ENCODE results near the gene NOS2. TPM values are rescaled to one million over a fixed set of nuclear protein-coding genes. Genes with fewer than 3 reads are reported as not detected.
"Not testable (repeated sequence)": the region's sequence is repeated elsewhere in the genome, so short reads cannot be mapped to it uniquely, and the experiment has no call there.

Gene NOS2
- total RNA-seq, 2 experiments from 2014 or later = not detected

DNA sequence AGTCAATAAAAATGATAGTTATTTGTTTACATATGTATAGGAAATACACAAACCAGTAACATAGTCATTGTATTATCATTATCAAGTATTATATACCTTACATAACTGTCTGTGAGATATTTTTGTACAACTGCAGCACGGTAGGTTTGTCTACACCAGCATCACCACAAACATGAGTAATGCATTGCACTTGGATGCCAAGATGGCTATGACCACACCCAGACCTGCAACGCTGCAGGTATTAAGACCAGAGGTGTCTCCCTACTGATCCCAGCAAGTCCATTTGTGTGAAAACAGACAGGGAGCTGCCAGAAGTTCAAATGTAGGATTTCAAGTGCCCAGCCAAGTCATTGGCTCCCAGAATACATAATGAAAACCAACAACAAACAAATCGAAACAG lies 34.2 kb upstream of the NOS2 start:
- Mint-ChIP-seq H3K9me3 (peaks cover 3% of the 10 kb centered on the region), H3K4me3 (no peak overlapping the region), H3K27me3 (no peaks in the 10 kb centered on the region), H3K27ac (no peak overlapping the region), H3K4me1 (no peaks in the 10 kb centered on the region), H3K36me3 (ENCODE audit: low read depth) (peaks cover 3% of the 10 kb centered on the region)
- POLR2A ChIA-PET = no interaction called here
- CTCF ChIA-PET = interaction anchor here (2.3 kb wide), 1 partner anchor 29 kb away, joined by 8 read pairs; no protein-coding TSS in a partner anchor
- no peak for DNase-seq

- CTCF ChIA-PET = interaction anchor here (0.6 to 1.7 kb wide), 5 partner anchors 14 to 647 kb away, joined by 3 to 4 read pairs (median 3); no protein-coding TSS in a partner anchor
- H3K4me3 Mint-ChIP-seq = no peak overlapping the region
- H3K36me3 Mint-ChIP-seq (ENCODE audit: low read depth) = peaks cover 3% of the 10 kb centered on the region
Observed at GRCh38 chr17:27832831-27833230, 32.5 kb upstream of the NOS2 start.

GRCh38 chr17:27829888-27830287 lies 29.6 kb upstream of the NOS2 start:
- DNase-seq; POLR2A ChIA-PET; H3K4me1 Mint-ChIP-seq; CTCF ChIA-PET; H3K27ac Mint-ChIP-seq; H3K9me3 Mint-ChIP-seq; H3K4me3 Mint-ChIP-seq; H3K36me3 Mint-ChIP-seq (ENCODE audit: low read depth): not testable (repeated sequence)
- peaks cover 16% of the 10 kb centered on the region for H3K27me3 Mint-ChIP-seq

More at GRCh38 chr17:27832831-27833230, 32.5 kb upstream of the NOS2 start:
- Mint-ChIP-seq H3K9me3 (peaks cover 3% of the 10 kb centered on the region), H3K4me1 (no peaks in the 10 kb centered on the region), H3K27me3 (peaks cover 7% of the 10 kb centered on the region), H3K27ac (no peak overlapping the region)
- POLR2A ChIA-PET = no interaction called here
- DNase-seq = no peak

DNA sequence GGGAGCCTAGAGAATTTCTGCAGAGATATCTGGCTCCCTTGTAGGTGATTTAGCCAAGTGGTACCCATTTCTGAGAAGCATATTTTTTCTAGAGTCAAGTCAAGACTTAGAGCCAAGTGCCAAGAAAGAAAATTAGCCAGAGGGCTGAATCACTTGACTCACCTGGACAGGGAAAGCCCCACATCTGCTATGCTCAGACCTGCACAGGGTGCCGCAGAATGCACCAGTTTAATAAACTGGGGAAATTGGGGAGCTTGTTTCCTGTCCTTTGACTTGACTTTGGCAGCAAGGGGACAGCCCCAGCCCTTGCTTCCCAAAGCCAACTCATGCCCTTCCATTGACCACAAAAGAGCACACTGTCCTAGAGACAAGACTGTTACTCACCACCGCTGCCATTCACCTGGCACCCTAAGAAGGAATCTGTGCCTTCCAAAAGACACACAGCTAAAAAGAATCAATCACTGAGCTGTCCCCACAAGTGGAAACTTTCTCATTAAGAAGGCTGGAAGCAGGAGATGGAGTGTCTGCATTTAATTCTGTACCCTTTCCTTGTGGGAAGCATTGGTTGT lies 28.9 kb upstream of the NOS2 start:
- H3K4me3 Mint-ChIP-seq; H3K27ac Mint-ChIP-seq; H3K36me3 Mint-ChIP-seq (ENCODE audit: low read depth); H3K4me1 Mint-ChIP-seq; CTCF ChIA-PET; H3K9me3 Mint-ChIP-seq; POLR2A ChIA-PET; DNase-seq: not testable (repeated sequence)
- peaks cover 16% of the 10 kb centered on the region for H3K27me3 Mint-ChIP-seq

GRCh38 chr17:27825459-27825858 lies 25.1 kb upstream of the NOS2 start:
- peaks cover 18% of the 10 kb centered on the region for H3K9me3 Mint-ChIP-seq
- CTCF ChIA-PET = no interaction called here
- POLR2A ChIA-PET = no interaction called here
- H3K4me1 Mint-ChIP-seq = no peaks in the 10 kb centered on the region
- no peak overlapping the region for H3K4me3 Mint-ChIP-seq
- DNase-seq = no peak
- peaks cover 19% of the 10 kb centered on the region for H3K27me3 Mint-ChIP-seq
- no peak overlapping the region for H3K27ac Mint-ChIP-seq
- peaks cover 8% of the 10 kb centered on the region for H3K36me3 Mint-ChIP-seq (ENCODE audit: low read depth)

- Mint-ChIP-seq H3K27me3 (peaks cover 19% of the 10 kb centered on the region), H3K36me3 (ENCODE audit: low read depth) (peaks cover 8% of the 10 kb centered on the region), H3K4me3 (no peak overlapping the region), H3K27ac (no peak overlapping the region), H3K4me1 (no peaks in the 10 kb centered on the region), H3K9me3 (peaks cover 18% of the 10 kb centered on the region)
- POLR2A ChIA-PET = no interaction called here
- no peak for DNase-seq
- CTCF ChIA-PET = interaction anchor here (1.7 kb wide), 1 partner anchor 19 kb away, joined by 5 read pairs; no protein-coding TSS in a partner anchor
Observed at GRCh38 chr17:27824745-27825144, 24.4 kb upstream of the NOS2 start.

DNA sequence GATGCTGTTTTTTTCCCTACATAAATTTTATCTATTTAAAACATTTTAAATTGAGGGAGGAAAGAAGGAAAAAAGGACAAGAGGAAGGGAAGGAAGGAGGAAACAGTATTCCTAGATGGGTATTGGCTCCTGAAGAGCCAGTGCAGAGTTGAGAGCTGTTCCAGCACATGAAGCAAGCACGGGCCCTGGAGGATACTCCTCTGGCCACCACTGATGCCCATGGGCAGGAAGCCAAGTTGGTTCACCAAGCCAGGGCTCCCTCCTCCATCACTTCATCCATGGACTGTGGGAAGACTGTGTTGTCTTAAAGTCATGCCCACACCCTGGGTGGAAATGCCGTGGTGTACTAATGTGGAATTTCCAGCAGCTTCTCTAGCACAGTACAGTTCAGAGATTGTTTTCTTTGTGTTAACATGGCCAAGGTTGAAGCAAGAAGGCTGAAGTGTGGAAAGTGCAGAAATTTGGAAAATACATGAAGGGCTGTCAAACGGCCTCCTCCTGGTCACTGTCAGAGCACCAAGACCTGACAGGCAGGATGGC lies 23.9 kb upstream of the NOS2 start:
- H3K9me3 Mint-ChIP-seq = peaks cover 18% of the 10 kb centered on the region
- ChIA-PET POLR2A (no interaction called here), CTCF (interaction anchor here (1.7 kb wide), 1 partner anchor 19 kb away, joined by 5 read pairs; no protein-coding TSS in a partner anchor)
- peaks cover 19% of the 10 kb centered on the region for H3K27me3 Mint-ChIP-seq
- H3K36me3 Mint-ChIP-seq (ENCODE audit: low read depth) = peaks cover 8% of the 10 kb centered on the region
- no peak for DNase-seq
- no peaks in the 10 kb centered on the region for H3K4me1 Mint-ChIP-seq
- H3K27ac Mint-ChIP-seq = no peak overlapping the region
- no peak overlapping the region for H3K4me3 Mint-ChIP-seq

GRCh38 chr17:27822108-27822507 lies 21.8 kb upstream of the NOS2 start:
- POLR2A ChIA-PET; H3K27me3 Mint-ChIP-seq; DNase-seq; H3K4me3 Mint-ChIP-seq; H3K4me1 Mint-ChIP-seq; CTCF ChIA-PET; H3K36me3 Mint-ChIP-seq (ENCODE audit: low read depth); H3K27ac Mint-ChIP-seq: not testable (repeated sequence)
- H3K9me3 Mint-ChIP-seq = peaks cover 18% of the 10 kb centered on the region

DNA sequence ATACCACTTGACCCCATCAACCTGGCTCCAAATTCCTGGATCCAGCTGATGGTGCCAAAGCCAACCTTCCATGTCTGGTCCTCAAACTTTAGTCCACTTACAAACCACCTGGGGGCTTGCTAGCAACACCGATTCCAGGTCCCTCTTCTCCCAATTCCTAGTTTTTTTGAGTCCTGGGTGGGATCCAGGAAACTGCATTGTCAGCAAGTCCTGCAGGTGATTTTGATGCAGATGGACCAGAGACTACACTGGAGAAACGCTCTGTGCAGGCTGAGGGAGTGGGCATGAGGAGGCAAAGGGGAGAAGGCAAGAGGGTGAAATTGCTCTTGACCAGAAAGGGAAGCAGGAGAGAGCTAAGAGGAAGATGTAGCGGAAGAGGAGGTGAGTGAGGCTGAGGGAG lies 21.0 kb upstream of the NOS2 start:
- CTCF ChIA-PET = interaction anchor here (1.1 kb wide), 1 partner anchor 12 kb away, joined by 3 read pairs; no protein-coding TSS in a partner anchor
- H3K27me3 Mint-ChIP-seq = peaks cover 7% of the 10 kb centered on the region

GRCh38 chr17:27819145-27819544 lies 18.8 kb upstream of the NOS2 start:
- Mint-ChIP-seq H3K9me3 (peaks cover 16% of the 10 kb centered on the region), H3K4me1 (no peaks in the 10 kb centered on the region), H3K27me3 (peaks cover 3% of the 10 kb centered on the region), H3K27ac (no peak overlapping the region), H3K4me3 (no peak overlapping the region), H3K36me3 (ENCODE audit: low read depth) (peaks cover 8% of the 10 kb centered on the region)
- CTCF ChIA-PET = interaction anchor here (1.0 to 1.3 kb wide), 3 partner anchors 10 to 63 kb away, joined by 3 to 4 read pairs (median 4); no protein-coding TSS in a partner anchor
- DNase-seq = no peak
- POLR2A ChIA-PET = no interaction called here

More for the DNA sequence above, 21.0 kb upstream of the NOS2 start:
- POLR2A ChIA-PET = no interaction called here
- H3K36me3 Mint-ChIP-seq (ENCODE audit: low read depth) = peaks cover 8% of the 10 kb centered on the region
- H3K9me3 Mint-ChIP-seq = peaks cover 18% of the 10 kb centered on the region
- DNase-seq = no peak
- H3K4me1 Mint-ChIP-seq = no peaks in the 10 kb centered on the region
- no peak overlapping the region for H3K27ac Mint-ChIP-seq
- H3K4me3 Mint-ChIP-seq = no peak overlapping the region

DNA sequence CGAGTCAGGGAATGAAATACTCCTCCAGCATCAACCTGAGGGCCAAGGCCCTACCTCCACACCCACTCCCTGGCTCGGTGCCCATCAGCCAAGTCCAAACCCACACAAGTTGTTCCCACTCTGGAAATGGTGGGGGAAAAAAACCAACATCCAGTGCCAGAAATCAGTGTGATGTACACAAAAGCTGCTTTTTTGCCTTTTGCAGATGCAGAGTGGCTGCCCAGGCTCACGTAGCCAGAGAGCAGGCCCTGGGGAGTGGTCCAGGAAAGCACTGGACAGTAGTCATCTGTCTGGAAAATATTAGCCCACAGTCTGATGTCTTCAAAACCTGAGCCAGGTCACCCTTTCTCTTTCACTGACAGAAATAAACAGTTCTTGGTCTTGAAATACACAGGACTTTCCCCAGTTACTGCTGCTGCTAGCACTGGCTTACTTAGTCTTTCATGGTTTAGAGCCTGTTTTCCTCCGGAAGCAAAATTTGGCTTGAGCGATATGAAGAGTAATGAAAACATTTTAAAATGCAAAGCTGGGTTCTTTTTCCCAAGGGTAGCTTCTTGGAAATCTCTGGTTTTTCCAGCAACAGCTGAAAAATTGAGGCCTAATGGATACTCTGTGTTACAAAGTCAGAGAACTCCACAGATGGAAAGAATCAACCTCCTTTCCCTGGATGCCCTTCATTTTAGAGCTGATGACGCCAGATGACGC lies 18.2 kb upstream of the NOS2 start:
- Mint-ChIP-seq H3K9me3 (peaks cover 16% of the 10 kb centered on the region), H3K4me1 (no peaks in the 10 kb centered on the region), H3K36me3 (ENCODE audit: low read depth) (peaks cover 8% of the 10 kb centered on the region), H3K27ac (no peak overlapping the region), H3K27me3 (peaks cover 3% of the 10 kb centered on the region), H3K4me3 (no peak overlapping the region)
- ChIA-PET CTCF (interaction anchor here (0.8 to 1.3 kb wide), 5 partner anchors 9 to 63 kb away, joined by 3 to 4 read pairs (median 3); no protein-coding TSS in a partner anchor), POLR2A (no interaction called here)
- DNase-seq = no peak

DNA sequence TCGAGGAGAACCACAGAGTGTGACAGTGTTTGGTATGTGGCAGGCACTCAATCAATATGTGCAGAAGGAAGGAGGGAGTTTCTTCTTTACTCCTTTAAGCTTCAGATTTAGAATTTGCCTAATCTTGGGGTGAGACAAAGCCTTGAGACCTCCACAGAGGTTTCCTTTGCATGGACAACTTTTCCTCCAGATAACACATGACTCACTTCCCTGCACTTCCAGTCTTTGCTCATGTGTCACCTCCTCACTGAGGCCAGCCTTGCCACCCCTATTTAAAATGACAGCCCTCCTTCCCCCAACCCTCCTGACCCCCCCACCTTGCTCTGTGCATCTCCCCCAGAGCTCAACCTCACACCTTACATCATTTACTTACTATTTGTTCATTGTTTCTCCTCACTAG lies 17.4 kb upstream of the NOS2 start:
- no peaks in the 10 kb centered on the region for H3K4me1 Mint-ChIP-seq
- peaks cover 16% of the 10 kb centered on the region for H3K9me3 Mint-ChIP-seq
- ChIA-PET CTCF (interaction anchor here (0.8 to 1.0 kb wide), 2 partner anchors 11 to 13 kb away, joined by 3 read pairs; no protein-coding TSS in a partner anchor), POLR2A (no interaction called here)
- no peak overlapping the region for H3K4me3 Mint-ChIP-seq
- H3K27ac Mint-ChIP-seq = no peak overlapping the region
- peaks cover 3% of the 10 kb centered on the region for H3K27me3 Mint-ChIP-seq
- DNase-seq = no peak
- peaks cover 8% of the 10 kb centered on the region for H3K36me3 Mint-ChIP-seq (ENCODE audit: low read depth)

DNA sequence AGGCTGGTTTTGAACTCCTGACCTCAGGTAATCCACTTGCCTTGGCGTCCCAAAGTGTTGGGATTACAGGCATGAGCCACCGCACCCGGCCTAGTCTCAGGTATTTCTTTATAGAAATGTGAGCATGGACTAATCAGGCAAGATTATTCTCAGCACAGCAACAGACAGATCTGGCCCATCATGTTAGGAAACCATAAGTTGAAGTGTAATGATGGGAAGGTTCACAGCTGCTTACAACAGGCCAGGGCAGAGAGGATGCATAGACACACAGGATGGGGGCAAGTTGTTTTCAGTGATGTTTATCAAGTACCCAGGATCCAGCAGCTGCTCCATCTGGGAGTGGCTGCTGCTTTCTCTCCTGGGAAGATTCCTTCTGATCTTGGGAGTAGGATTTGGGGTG lies 16.6 kb upstream of the NOS2 start:
- Mint-ChIP-seq H3K4me1 (no peaks in the 10 kb centered on the region), H3K27me3 (no peaks in the 10 kb centered on the region), H3K4me3 (no peak overlapping the region), H3K9me3 (peaks cover 13% of the 10 kb centered on the region), H3K27ac (peak overlapping the region; percentile 3), H3K36me3 (ENCODE audit: low read depth) (peaks cover 3% of the 10 kb centered on the region)
- CTCF ChIA-PET = no interaction called here
- DNase-seq = no peak
- POLR2A ChIA-PET = no interaction called here

All from activated CD4-positive, alpha-beta T cell treated with anti-CD3 and anti-CD28 coated beads, Interleukin-2, amount 10 ng/mL, durations not matched to agents 7 days and 5 days (primary cell).